ENCODE results near the gene PRDM16. TPM values are rescaled to one million over a fixed set of nuclear protein-coding genes. Genes with fewer than 3 reads are reported as not detected.

The PRDM16 gene
- total RNA-seq, 2 experiments from 2014 or later = not detected

DNA sequence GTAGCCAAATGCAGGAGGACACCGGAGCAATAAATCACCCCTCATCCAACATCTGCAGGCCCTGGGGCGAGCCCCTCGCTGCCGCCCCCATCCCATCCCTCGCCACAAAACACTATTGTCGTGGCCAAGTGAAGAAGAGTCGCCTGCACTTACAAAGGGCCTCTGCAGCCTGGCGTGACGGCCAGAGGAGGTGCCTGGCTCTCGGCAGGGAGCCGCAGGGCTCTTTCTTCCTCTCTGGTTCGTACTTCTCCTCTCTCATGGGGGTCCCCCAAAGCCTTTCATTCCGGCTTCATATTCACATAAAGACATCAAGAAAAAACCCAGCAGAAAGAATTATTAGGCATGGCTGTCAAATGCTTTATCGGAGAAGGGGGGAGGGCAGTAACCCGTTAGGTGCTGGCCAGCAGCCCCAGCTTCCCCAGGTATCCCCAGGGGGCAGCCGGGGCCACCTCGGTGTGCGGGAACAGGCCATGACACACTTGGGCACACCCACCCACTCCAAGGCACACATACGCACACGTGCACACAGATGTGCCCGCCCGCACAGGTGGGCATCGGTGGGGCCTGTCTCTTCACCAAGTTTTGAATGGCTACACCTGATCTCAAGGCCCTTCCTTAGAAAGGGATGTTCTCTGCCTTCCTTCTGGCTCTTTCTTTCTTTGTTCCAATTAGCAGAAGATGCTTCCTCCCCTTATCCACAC, 149.1 kb downstream of the PRDM16 start:
- Histone ChIP-seq H3K4me2 (ENCODE audit: low read length) (no peak overlapping the region), H3K27ac (ENCODE audit: low read depth, low read length, poor library complexity, severe bottlenecking) (no peak overlapping the region), H3K9me3 (ENCODE audit: low read length) (no peaks in the 10 kb centered on the region), H2AFZ (ENCODE audit: low read length) (no peak overlapping the region), H3K36me3 (ENCODE audit: insufficient read depth, low read length) (no peaks in the 10 kb centered on the region), H3K9me2 (ENCODE audit: insufficient read depth, low read length) (no peaks in the 10 kb centered on the region), H3K4me1 (ENCODE audit: insufficient read depth, low read length, poor library complexity, severe bottlenecking) (peaks cover 14% of the 10 kb centered on the region), H4K20me1 (ENCODE audit: insufficient read depth, low read length) (no peaks in the 10 kb centered on the region; the same call in 1 of the 2 replicates), H3K79me2 (ENCODE audit: insufficient read depth, low read depth, low read length) (no peaks in the 10 kb centered on the region), H3K4me3 (ENCODE audit: low read depth, low read length, poor library complexity, severe bottlenecking) (no peak overlapping the region)
- CTCF ChIA-PET (ENCODE audit: unreplicated experiment) = no interaction called here
- DNase-seq (ENCODE audit: low spot score) = no peak
- POLR2A ChIA-PET = no interaction called here
- no TSS peak for BruUV-seq (replicated peaks)
- TF ChIP-seq CTCF (conservative IDR thresholded peaks at IDR 0.05; ENCODE audit: low read length) (no peak), EZH2phosphoT487 (IDR thresholded peaks at IDR 0.05; ENCODE audit: borderline replicate concordance, low read depth, low read length) (no peak)
- intact Hi-C loops (cut with micrococcal nuclease; ENCODE audit: unreplicated experiment) = no loop called here

DNA sequence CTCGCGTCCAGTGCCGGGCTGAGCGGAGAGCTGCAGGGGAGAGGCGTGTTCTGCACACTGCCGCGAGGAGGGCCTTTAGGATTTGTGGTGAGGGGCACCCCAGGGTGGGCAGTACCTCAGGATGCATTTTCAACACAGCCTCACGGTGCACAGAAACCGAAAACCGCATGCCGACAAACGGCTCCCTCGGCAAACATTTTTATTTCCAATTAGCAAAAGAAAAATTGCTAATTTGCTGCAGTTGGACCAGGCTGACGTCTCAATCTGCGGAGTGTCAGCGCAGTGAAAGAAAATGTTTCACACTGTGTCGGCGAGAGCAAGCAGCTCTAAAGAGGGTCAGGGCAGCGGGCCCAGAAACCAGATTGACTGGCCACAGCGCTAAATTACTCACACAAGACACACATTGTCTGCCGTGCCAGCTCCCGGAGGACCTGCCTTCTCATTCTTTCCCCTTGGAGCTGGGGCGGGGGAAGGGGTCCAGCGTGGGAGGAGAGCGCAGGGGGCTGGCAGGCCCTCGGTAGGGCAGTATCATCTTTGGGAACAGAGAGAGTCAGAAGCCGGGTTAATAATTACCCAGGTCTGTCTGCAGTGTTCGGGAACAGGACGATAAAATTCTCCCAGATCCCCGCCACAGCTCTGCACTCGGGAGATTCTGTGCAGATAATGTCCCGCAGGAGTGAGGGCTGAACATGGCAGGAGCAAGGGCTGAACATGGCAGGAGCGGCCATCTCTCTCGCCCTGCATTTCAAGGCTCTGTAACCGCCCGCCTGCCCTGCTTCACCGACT, 150.2 kb downstream of the PRDM16 start:
- Histone ChIP-seq H3K4me3 (ENCODE audit: low read depth, low read length, poor library complexity, severe bottlenecking) (no peak overlapping the region), H3K9me3 (ENCODE audit: low read length) (no peaks in the 10 kb centered on the region), H3K27ac (ENCODE audit: low read depth, low read length, poor library complexity, severe bottlenecking) (no peak overlapping the region), H2AFZ (ENCODE audit: low read length) (no peak overlapping the region), H3K36me3 (ENCODE audit: insufficient read depth, low read length) (no peaks in the 10 kb centered on the region), H3K79me2 (ENCODE audit: insufficient read depth, low read depth, low read length) (no peaks in the 10 kb centered on the region), H4K20me1 (ENCODE audit: insufficient read depth, low read length) (no peaks in the 10 kb centered on the region; the same call in 1 of the 2 replicates), H3K4me1 (ENCODE audit: insufficient read depth, low read length, poor library complexity, severe bottlenecking) (peaks cover 14% of the 10 kb centered on the region), H3K9me2 (ENCODE audit: insufficient read depth, low read length) (no peaks in the 10 kb centered on the region), H3K4me2 (ENCODE audit: low read length) (no peak overlapping the region)
- TF ChIP-seq CTCF (conservative IDR thresholded peaks at IDR 0.05; ENCODE audit: low read length) (no peak), EZH2phosphoT487 (IDR thresholded peaks at IDR 0.05; ENCODE audit: borderline replicate concordance, low read depth, low read length) (no peak)
- POLR2A ChIA-PET = no interaction called here
- DNase-seq (ENCODE audit: low spot score) = no peak
- BruUV-seq (replicated peaks) = no TSS peak
- CTCF ChIA-PET (ENCODE audit: unreplicated experiment) = interaction anchor here (0.6 kb wide), 1 partner anchor 189 kb away, joined by 3 read pairs; no protein-coding TSS in a partner anchor
- intact Hi-C loops (cut with micrococcal nuclease; ENCODE audit: unreplicated experiment) = no loop called here
